Duodenal mucosa (tissue), 2 donors: Measurements from ENCODE around the gene RSPO1.
"Not testable (repeated sequence)": the region's sequence is repeated elsewhere in the genome, so short reads cannot be mapped to it uniquely, and the experiment has no call there.

Experiments used
- H3K27ac ChIP-seq: one replicate; pipeline ENCODE4 v1.7.0; 2013; ENCODE audit warnings: low read depth, low read length
- H3K27me3 ChIP-seq, 2 donors: one replicate each; pipeline ENCODE4 v1.7.0; 2013; ENCODE audit warnings: low read length in 2 of 2, control low read depth in 1 of 2; ENCODE audit not compliant: insufficient read depth in 2 of 2, control insufficient read depth in 1 of 2
- H3K36me3 ChIP-seq, 2 donors: one replicate each; pipeline ENCODE4 v1.7.0; 2013; ENCODE audit warnings: low read length in 2 of 2, control low read depth in 1 of 2; ENCODE audit not compliant: insufficient read depth in 2 of 2, control insufficient read depth in 1 of 2
- H3K4me1 ChIP-seq, 2 donors: one replicate each; pipeline ENCODE4 v1.7.0; 2013; ENCODE audit warnings: low read length in 2 of 2, control low read depth in 1 of 2; ENCODE audit not compliant: insufficient read depth in 2 of 2, control insufficient read depth in 1 of 2
- H3K4me3 ChIP-seq, 2 donors: one replicate each; pipeline ENCODE4 v1.7.0; 2013; ENCODE audit warnings: low read length in 2 of 2, low read depth in 1 of 2
- H3K9ac ChIP-seq, 2 donors: one replicate each; pipeline ENCODE4 v1.7.0; 2013; ENCODE audit warnings: low read length in 2 of 2, low read depth in 1 of 2
- H3K9me3 ChIP-seq, 2 donors: one replicate each; pipeline ENCODE4 v1.7.0; 2013; ENCODE audit warnings: low read length in 2 of 2, control low read depth in 1 of 2; ENCODE audit not compliant: control insufficient read depth in 1 of 2

The RSPO1 gene

GRCh38 chr1:37634244-37634991, at the start of gene RSPO1:
Gene RSPO1 (minus strand): TSS chr1:37634892. CDS start chr1:37629661, 5,231 bp downstream.
- H3K4me3 ChIP-seq = peak within 1 kb of the TSS; percentile 28 to 29
- H3K27ac ChIP-seq = no peak within 1 kb of the TSS
- H3K4me1 ChIP-seq = peaks cover 0 to 3% of the 10 kb centered on the region in 2 donors
- H3K27me3 ChIP-seq = peaks cover 64 to 67% of the 10 kb centered on the region in 2 donors
- no peaks in the 10 kb centered on the region for H3K36me3 ChIP-seq
- H3K9ac ChIP-seq = no peak within 1 kb of the TSS
- no peaks in the 10 kb centered on the region for H3K9me3 ChIP-seq

- H3K27me3 ChIP-seq, H3K4me3 ChIP-seq, H3K27ac ChIP-seq, H3K9me3 ChIP-seq, H3K4me1 ChIP-seq, H3K9ac ChIP-seq: not testable (repeated sequence)
- H3K36me3 ChIP-seq = peaks cover 16 to 40% of the 10 kb centered on the region in 2 donors
Observed at GRCh38 chr1:37684182-37684581, 49.5 kb upstream of the RSPO1 start.

- no peaks in the 10 kb centered on the region for H3K9me3 ChIP-seq
- H3K36me3 ChIP-seq = peaks cover 16 to 40% of the 10 kb centered on the region in 2 donors
- no peaks in the 10 kb centered on the region for H3K27me3 ChIP-seq
- H3K27ac ChIP-seq = no peak overlapping the region
- no peaks in the 10 kb centered on the region for H3K4me1 ChIP-seq
- H3K4me3 ChIP-seq = no peak overlapping the region
- H3K9ac ChIP-seq = no peak overlapping the region
Observed at GRCh38 chr1:37682334-37682987, 47.8 kb upstream of the RSPO1 start.

GRCh38 chr1:37680933-37681332, 46.2 kb upstream of the RSPO1 start:
- H3K36me3 ChIP-seq = peaks cover 16 to 30% of the 10 kb centered on the region in 2 donors
- no peak overlapping the region for H3K9ac ChIP-seq
- no peaks in the 10 kb centered on the region for H3K27me3 ChIP-seq
- H3K4me3 ChIP-seq = no peak overlapping the region
- no peaks in the 10 kb centered on the region for H3K9me3 ChIP-seq
- peaks cover 2 to 8% of the 10 kb centered on the region in 2 donors for H3K4me1 ChIP-seq
- H3K27ac ChIP-seq = no peak overlapping the region

GRCh38 chr1:37677808-37678207, 43.1 kb upstream of the RSPO1 start:
- Histone ChIP-seq H3K36me3 (peaks cover 2 to 4% of the 10 kb centered on the region in 2 donors), H3K9me3 (no peaks in the 10 kb centered on the region), H3K27ac (no peak overlapping the region), H3K4me1 (peaks cover 7 to 10% of the 10 kb centered on the region in 2 donors), H3K9ac (no peak overlapping the region), H3K27me3 (no peaks in the 10 kb centered on the region), H3K4me3 (no peak overlapping the region)

- Histone ChIP-seq H3K27ac (no peak overlapping the region), H3K4me1 (peaks cover 7 to 10% of the 10 kb centered on the region in 2 donors), H3K36me3 (no peaks in the 10 kb centered on the region), H3K27me3 (no peaks in the 10 kb centered on the region), H3K9ac (no peak overlapping the region), H3K4me3 (no peak overlapping the region), H3K9me3 (no peaks in the 10 kb centered on the region)
Observed at GRCh38 chr1:37677143-37677439, 42.4 kb upstream of the RSPO1 start.

GRCh38 chr1:37676281-37677142, 41.8 kb upstream of the RSPO1 start:
- no peaks in the 10 kb centered on the region for H3K9me3 ChIP-seq
- no peaks in the 10 kb centered on the region for H3K27me3 ChIP-seq
- H3K9ac ChIP-seq = peak overlapping the region in 1 of 2 donors; percentile 19
- H3K4me1 ChIP-seq = peaks cover 7 to 10% of the 10 kb centered on the region in 2 donors
- H3K36me3 ChIP-seq = no peaks in the 10 kb centered on the region
- peak overlapping the region; percentile 1 for H3K27ac ChIP-seq
- no peak overlapping the region for H3K4me3 ChIP-seq

- Histone ChIP-seq H3K4me1 (peaks cover 7 to 10% of the 10 kb centered on the region in 2 donors), H3K9me3 (no peaks in the 10 kb centered on the region), H3K4me3 (no peak overlapping the region), H3K27me3 (no peaks in the 10 kb centered on the region), H3K9ac (no peak overlapping the region), H3K27ac (no peak overlapping the region), H3K36me3 (no peaks in the 10 kb centered on the region)
Observed at GRCh38 chr1:37673920-37674319, 39.2 kb upstream of the RSPO1 start.

- H3K4me3 ChIP-seq = no peak overlapping the region
- H3K9ac ChIP-seq = no peak overlapping the region
- H3K4me1 ChIP-seq = peaks cover 7 to 10% of the 10 kb centered on the region in 2 donors
- H3K36me3 ChIP-seq = no peaks in the 10 kb centered on the region
- H3K27ac ChIP-seq = no peak overlapping the region
- peaks cover 0 to 4% of the 10 kb centered on the region in 2 donors for H3K27me3 ChIP-seq
- H3K9me3 ChIP-seq = no peaks in the 10 kb centered on the region
Observed at GRCh38 chr1:37672136-37672870, 37.6 kb upstream of the RSPO1 start.
